WI38 (cell line): ENCODE measurements around the gene FADS2.

Source experiments
- H3K4me3 ChIP-seq: 2 replicates; pipeline ENCODE4 v1.5.1; 2011; ENCODE audit warnings: low read depth, mild to moderate bottlenecking, control low read depth, low read length
- CTCF ChIP-seq: IDR thresholded peaks from 2 replicates; pipeline ENCODE4 v1.5.1; 2012; ENCODE audit warnings: low read depth, mild to moderate bottlenecking, control low read depth, low read length

FADS2 gene

GRCh38 chr11:61806785-61807184 is 21.3 kb upstream of the FADS2 start:
- TF ChIP-seq CTCF, result no peak
- H3K4me3 ChIP-seq, result no peak overlapping the region

- no peak for TF ChIP-seq CTCF
- no peak overlapping the region for H3K4me3 ChIP-seq
Observed at GRCh38 chr11:61810671-61811175, 17.4 kb upstream of the FADS2 start.

- H3K4me3 ChIP-seq, result no peak overlapping the region
Observed at GRCh38 chr11:61811831-61812230, 16.3 kb upstream of the FADS2 start.

GRCh38 chr11:61812736-61813411 is 15.2 kb upstream of the FADS2 start:
- no peak for TF ChIP-seq CTCF
- H3K4me3 ChIP-seq, result no peak overlapping the region

More at GRCh38 chr11:61811831-61812230, 16.3 kb upstream of the FADS2 start:
- TF ChIP-seq CTCF, result no peak

GRCh38 chr11:61814247-61814957 is 13.7 kb upstream of the FADS2 start:
- H3K4me3 ChIP-seq, result peak overlapping the region; percentile 76
- no peak for TF ChIP-seq CTCF

- H3K4me3 ChIP-seq, result peak overlapping the region; percentile 76
- TF ChIP-seq CTCF, result no peak
Observed at GRCh38 chr11:61814958-61815789, 12.9 kb upstream of the FADS2 start.
